GM19193 (cell line): ENCODE data around the gene SPIRE2.
A peak's percentile ranks its signal among the peaks of the same experiment; 100 is the strongest.

Experiments used
- POLR2A ChIP-seq: IDR thresholded peaks from 4 replicates; pipeline ENCODE4 v1.6.1; 2011; ENCODE audit not compliant: insufficient read depth, insufficient read length; ENCODE audit errors: extremely low read depth

SPIRE2 gene

GRCh38 chr16:89858973-89859614 is 30.8 kb downstream of the SPIRE2 start:
- no peak for TF ChIP-seq POLR2A

DNA sequence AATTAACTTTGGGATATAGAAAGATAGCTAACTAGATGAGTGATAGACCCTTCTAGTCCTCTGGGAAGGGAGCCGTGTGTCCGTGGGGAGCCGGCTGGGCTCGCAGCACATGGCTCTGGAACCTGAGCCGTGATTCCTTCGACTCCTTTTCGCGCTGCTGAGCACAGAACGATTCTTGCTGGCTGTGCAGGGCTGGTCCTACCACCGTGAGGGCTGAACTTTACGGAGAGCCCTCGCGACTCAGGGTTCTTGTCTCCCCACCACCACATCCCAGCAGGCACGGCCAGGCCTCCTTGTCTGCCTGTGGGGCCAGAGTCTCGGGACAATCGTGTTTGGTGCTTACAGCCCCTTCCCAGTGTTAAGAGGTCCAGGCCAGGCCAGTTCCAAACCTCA is 31.3 kb downstream of the SPIRE2 start:
- TF ChIP-seq POLR2A: no peak

DNA sequence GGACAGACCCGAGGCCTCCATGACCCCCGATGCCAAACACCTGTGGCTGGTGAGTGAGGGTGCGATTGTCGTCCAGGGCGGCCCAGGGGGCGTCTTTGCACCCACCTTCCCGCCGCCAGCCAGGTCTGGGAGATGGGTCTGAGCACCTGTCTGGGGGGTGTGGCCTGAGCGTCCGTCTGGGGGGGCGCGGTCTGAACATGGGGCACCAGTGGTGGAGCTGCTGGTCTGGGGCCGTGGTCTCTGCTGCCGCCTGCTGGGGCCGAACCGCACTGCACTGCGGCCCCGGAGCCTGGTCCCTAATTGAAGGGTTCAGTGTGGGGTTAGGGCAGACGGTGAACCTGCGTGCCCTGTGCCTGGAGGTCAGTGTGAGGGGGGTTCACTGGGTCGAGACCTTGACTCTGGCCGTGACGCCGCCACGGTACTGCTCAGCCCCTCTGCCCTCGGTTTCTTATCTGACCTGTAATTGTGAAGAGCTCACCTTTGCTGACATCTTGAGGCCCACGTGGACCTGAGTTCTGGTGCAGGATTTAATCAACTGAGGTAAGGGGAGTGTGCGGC is 32.6 kb downstream of the SPIRE2 start:
- TF ChIP-seq POLR2A: no peak

- no peak for TF ChIP-seq POLR2A
Observed at GRCh38 chr16:89861648-89862047, 33.4 kb downstream of the SPIRE2 start.

GRCh38 chr16:89862732-89863131 is 34.5 kb downstream of the SPIRE2 start:
- TF ChIP-seq POLR2A: no peak

DNA sequence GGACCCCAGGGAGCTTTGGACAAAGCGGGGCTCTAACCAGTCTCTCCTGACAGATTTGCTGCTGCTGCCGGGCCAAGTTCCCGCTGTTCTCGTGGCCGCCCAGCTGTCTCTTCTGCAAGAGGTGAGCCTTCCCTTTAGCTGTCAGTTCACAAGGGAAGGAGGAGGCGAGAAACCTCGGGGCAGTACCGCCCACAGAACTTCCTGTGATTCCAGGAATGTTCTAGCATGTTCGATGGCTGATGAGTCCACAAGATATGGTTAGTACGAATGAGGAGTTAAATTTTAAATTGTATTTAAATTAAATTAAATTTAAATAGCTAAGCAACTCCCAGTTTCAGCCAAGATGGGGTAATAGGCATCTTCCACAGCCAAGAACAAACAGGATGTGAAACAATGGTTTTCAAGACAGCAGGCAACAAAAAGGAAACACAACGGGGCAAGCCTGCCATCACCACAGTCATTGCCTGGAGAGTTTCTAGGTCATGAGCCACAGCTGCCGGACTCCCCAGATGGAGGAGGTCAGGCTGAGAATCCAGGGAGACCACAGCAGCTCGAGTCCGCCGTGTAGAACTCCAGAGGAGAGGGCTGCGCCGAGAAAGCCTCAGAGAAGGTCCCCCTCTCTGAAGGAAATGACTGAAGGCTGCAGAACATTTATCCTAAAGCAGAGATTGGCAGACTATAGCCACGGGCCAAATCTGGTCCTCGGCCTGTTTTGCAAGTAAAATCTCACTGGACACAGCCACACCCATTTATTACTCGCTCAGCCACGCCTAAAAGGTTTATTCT is 35.7 kb downstream of the SPIRE2 start:
- TF ChIP-seq POLR2A: peak; percentile 61

DNA sequence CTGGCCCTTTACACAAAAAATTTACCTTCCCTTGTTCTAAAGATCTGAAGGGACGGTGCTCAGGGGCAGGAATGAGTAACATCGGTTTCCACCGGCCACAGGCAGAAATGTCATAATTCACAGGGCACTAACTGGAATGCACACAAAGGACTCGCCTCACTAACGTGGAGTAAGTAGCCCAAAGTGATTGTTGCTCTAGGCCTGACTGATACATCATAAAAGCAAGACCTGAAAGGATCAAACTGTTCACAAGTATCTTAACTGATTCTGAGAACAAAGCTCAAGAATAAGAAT is 36.2 kb downstream of the SPIRE2 start:
- no peak for TF ChIP-seq POLR2A

DNA sequence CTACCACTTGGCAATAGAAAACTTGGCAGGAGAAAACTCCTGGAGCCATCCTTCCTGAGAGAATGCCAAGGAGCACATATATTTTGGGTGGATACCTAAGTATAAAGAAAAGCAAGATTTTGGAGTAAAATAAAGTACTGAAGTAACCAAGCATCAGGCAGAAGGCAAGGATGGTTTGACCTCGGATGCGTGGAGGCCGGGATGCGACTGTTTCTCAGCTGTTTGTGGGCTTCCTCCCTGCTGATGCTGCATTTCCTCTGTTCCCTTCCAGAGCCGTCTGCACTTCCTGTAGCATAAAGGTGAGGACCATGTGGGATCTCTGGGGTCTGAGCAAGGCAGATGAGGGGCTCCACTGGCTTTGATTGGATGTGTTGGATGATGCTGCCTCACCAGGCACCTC is 39.6 kb downstream of the SPIRE2 start:
- no peak for TF ChIP-seq POLR2A

DNA sequence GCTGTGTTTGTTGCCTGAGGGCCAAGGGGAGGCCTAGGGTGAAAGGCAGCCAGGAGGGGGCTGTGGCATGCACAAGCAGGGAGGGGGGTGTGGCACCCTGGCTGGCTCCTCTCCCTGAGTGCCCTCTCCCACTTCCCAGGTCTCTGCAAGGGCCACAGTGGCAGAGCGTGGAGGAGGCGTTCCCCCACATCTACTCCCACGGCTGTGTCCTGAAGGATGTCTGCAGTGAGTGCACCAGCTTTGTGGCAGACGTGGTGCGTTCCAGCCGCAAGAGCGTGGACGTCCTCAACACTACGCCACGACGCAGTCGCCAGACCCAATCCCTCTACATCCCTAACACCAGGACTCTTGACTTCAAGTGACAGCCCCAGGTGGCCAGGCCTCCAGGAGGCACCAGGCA is 41.6 kb downstream of the SPIRE2 start:
- TF ChIP-seq POLR2A: no peak

DNA sequence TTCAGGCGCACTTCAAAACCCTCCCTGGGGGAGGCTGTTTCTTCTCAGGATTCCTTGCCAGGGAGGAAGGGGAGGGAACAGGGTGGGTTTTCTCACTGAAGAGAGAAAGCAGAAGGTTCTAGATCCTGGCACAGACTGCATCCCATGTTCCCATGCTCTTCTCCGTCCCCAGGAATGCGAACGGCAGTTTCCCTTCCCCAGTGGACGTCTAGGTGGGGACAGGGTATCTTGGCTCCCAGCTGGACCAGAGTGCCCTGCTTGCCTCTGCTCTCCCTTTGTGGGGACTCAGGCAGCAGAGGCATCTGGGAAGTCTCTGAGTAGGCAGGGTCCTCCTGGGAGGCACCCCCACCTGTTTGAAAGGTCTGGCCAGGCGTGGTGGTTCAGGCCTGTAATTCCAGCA is 42.2 kb downstream of the SPIRE2 start:
- no peak for TF ChIP-seq POLR2A

GRCh38 chr16:89871895-89872294 is 43.6 kb downstream of the SPIRE2 start:
- no peak for TF ChIP-seq POLR2A

- peak; percentile 91 for TF ChIP-seq POLR2A
Observed at GRCh38 chr16:89873109-89873971, 45.1 kb downstream of the SPIRE2 start, which contains the start of gene TCF25. Gene TCF25, plus strand, starts transcription at chr16:89873592. Its CDS starts 76 bp downstream, at chr16:89873668.

- TF ChIP-seq POLR2A: no peak
Observed at GRCh38 chr16:89873972-89874689, 45.9 kb downstream of the SPIRE2 start.

GRCh38 chr16:89880477-89881367 is 52.4 kb downstream of the SPIRE2 start:
- no peak for TF ChIP-seq POLR2A

GRCh38 chr16:89881368-89881730 is 53.1 kb downstream of the SPIRE2 start:
- no peak for TF ChIP-seq POLR2A
